GM23338 (cell line): Measurements from ENCODE around the gene GPR158. TPM values are rescaled to one million over a fixed set of nuclear protein-coding genes. Genes with fewer than 3 reads are reported as not detected.
A peak's percentile ranks its signal among the peaks of the same experiment; 100 is the strongest.

Experiments
- ATAC-seq: fragments of 200-7000 bp; cut with Tn5 transposase; 3 replicates; pipeline ENCODE4 v1.9.1; 2020
- DNase-seq: peaks from one replicate; pipeline ENCODE4 v3.0.0-alpha.2; 2015; ENCODE audit warnings: low spot score
- H2AFZ ChIP-seq: fragments of 200-600 bp; sonication (generic); 2 replicates; pipeline ENCODE4 v1.8.0; 2016; ENCODE audit warnings: antibody characterized with exemption, mild to moderate bottlenecking, moderate library complexity
- H3F3A ChIP-seq: fragments of 200-600 bp; sonication (generic); replicated peaks from 2 replicates; pipeline ENCODE4 v1.8.0; 2017; ENCODE audit warnings: antibody characterized with exemption, mixed run types, low read depth
- H3K27ac ChIP-seq: fragments of 200-600 bp; sonication (generic); 2 replicates; pipeline ENCODE4 v1.6.1; 2016; ENCODE audit warnings: low read depth
- H3K27me3 ChIP-seq: fragments of 200-600 bp; sonication (generic); 2 replicates; pipeline ENCODE4 v1.8.0; 2016; ENCODE audit warnings: mild to moderate bottlenecking, mixed run types, moderate library complexity; ENCODE audit not compliant: insufficient read depth
- H3K36me3 ChIP-seq: fragments of 200-600 bp; sonication (generic); 2 replicates; pipeline ENCODE4 v1.8.0; 2016; ENCODE audit warnings: mild to moderate bottlenecking; ENCODE audit not compliant: insufficient read depth
- H3K4me1 ChIP-seq: fragments of 200-600 bp; sonication (generic); 2 replicates; pipeline ENCODE4 v1.8.0; 2016; ENCODE audit warnings: mild to moderate bottlenecking, moderate library complexity; ENCODE audit not compliant: insufficient read depth
- H3K4me2 ChIP-seq: fragments of 200-600 bp; sonication (generic); 2 replicates; pipeline ENCODE4 v1.7.1; 2017; ENCODE audit warnings: mixed run types
- H3K4me3 ChIP-seq: fragments of 200-600 bp; sonication (generic); 2 replicates; pipeline ENCODE4 v1.6.1; 2016; ENCODE audit warnings: mixed run types
- H3K79me2 ChIP-seq: fragments of 200-600 bp; sonication (generic); replicated peaks from 2 replicates; pipeline ENCODE4 v1.8.0; 2017; ENCODE audit warnings: mild to moderate bottlenecking; ENCODE audit not compliant: insufficient read depth
- H3K9me2 ChIP-seq: fragments of 200-600 bp; sonication (generic); 2 replicates; pipeline ENCODE4 v1.8.0; 2017; ENCODE audit not compliant: insufficient read depth
- H4K20me1 ChIP-seq: fragments of 200-600 bp; sonication (generic); replicated peaks from 2 replicates; pipeline ENCODE4 v1.8.0; 2017; ENCODE audit warnings: mild to moderate bottlenecking; ENCODE audit not compliant: insufficient read depth
- H3K27ac Mint-ChIP-seq: 2 replicates; pipeline ENCODE4 v1.8.0; 2020; ENCODE audit warnings: inconsistent platforms, mild to moderate bottlenecking, moderate library complexity, mixed read lengths
- H3K27me3 Mint-ChIP-seq: 3 replicates; pipeline ENCODE4 v1.8.0; 2022; ENCODE audit warnings: low read depth, mild to moderate bottlenecking, moderate library complexity, mixed read lengths, inconsistent platforms; ENCODE audit not compliant: insufficient read depth, poor library complexity
- H3K36me3 Mint-ChIP-seq: 3 replicates; pipeline ENCODE4 v1.8.0; 2021; ENCODE audit warnings: low read depth, mild to moderate bottlenecking, inconsistent platforms, moderate library complexity, mixed read lengths
- H3K4me1 Mint-ChIP-seq: 3 replicates; pipeline ENCODE4 v1.8.0; 2020; ENCODE audit warnings: mild to moderate bottlenecking, inconsistent platforms, mixed read lengths
- H3K4me3 Mint-ChIP-seq: 3 replicates; pipeline ENCODE4 v1.8.0; 2021; ENCODE audit warnings: moderate library complexity, mild to moderate bottlenecking, inconsistent platforms, mixed read lengths
- H3K9me3 Mint-ChIP-seq: 3 replicates; pipeline ENCODE4 v1.8.0; 2020; ENCODE audit warnings: moderate library complexity, mild to moderate bottlenecking, inconsistent platforms, mixed read lengths
- CREB1 ChIP-seq: fragments of 250-450 bp; sonication (Bioruptor Pico); IDR thresholded peaks from 2 replicates; pipeline ENCODE4 v1.5.0; 2020; ENCODE audit warnings: low read depth, mild to moderate bottlenecking, moderate library complexity
- CTCF ChIP-seq, 2 experiments: fragments of 200-600 bp in 1 of 2; sonication (generic) in 1 of 2; conservative IDR thresholded peaks; 2 replicates each; pipeline versions ENCODE4 v1.5.1 to v1.6.1; 2016 to 2017; ENCODE audit warnings: antibody characterized with exemption in 2 of 2, low read depth in 2 of 2, mild to moderate bottlenecking in 2 of 2, moderate library complexity in 1 of 2
- ETS1 ChIP-seq: IDR thresholded peaks from 2 replicates; pipeline ENCODE4 v1.6.1; 2016; ENCODE audit warnings: antibody characterized with exemption
- EZH2 ChIP-seq: fragments of 200-600 bp; sonication (generic); IDR thresholded peaks from one replicate; pipeline ENCODE4 v1.8.0; 2017; ENCODE audit warnings: antibody characterized with exemption, mild to moderate bottlenecking, low read depth; ENCODE audit not compliant: unreplicated experiment
- EZH2phosphoT487 ChIP-seq: fragments of 200-600 bp; sonication (generic); IDR thresholded peaks from one replicate; pipeline ENCODE4 v1.8.1; 2018; ENCODE audit warnings: antibody characterized with exemption; ENCODE audit not compliant: unreplicated experiment
- JUNB ChIP-seq: IDR thresholded peaks from one replicate; pipeline ENCODE4 v1.6.1; 2016; ENCODE audit warnings: antibody characterized with exemption; ENCODE audit not compliant: unreplicated experiment
- NANOG ChIP-seq: IDR thresholded peaks from 2 replicates; pipeline ENCODE4 v1.6.1; 2016; ENCODE audit warnings: antibody characterized with exemption, borderline replicate concordance
- POLR2AphosphoS5 ChIP-seq: IDR thresholded peaks from 2 replicates; pipeline ENCODE4 v1.6.1; 2016; ENCODE audit warnings: antibody characterized with exemption, low read depth
- REST ChIP-seq: IDR thresholded peaks from one replicate; pipeline ENCODE4 v1.6.1; 2018; ENCODE audit warnings: antibody characterized with exemption; ENCODE audit not compliant: unreplicated experiment
- STAT1 ChIP-seq: IDR thresholded peaks from one replicate; pipeline ENCODE4 v1.6.1; 2016; ENCODE audit warnings: antibody characterized with exemption; ENCODE audit not compliant: unreplicated experiment
- ZNF114 ChIP-seq: fragments of 250-450 bp; sonication (Bioruptor Pico); IDR thresholded peaks from 2 replicates; pipeline ENCODE4 v1.5.0; 2020; ENCODE audit warnings: mild to moderate bottlenecking, moderate library complexity
- ZNF331 ChIP-seq: fragments of 250-450 bp; sonication (Bioruptor Pico); IDR thresholded peaks from 2 replicates; pipeline ENCODE4 v1.5.0; 2020; ENCODE audit warnings: low read depth, mild to moderate bottlenecking, moderate library complexity
- ZNF462 ChIP-seq: fragments of 250-450 bp; sonication (Bioruptor Pico); IDR thresholded peaks from 2 replicates; pipeline ENCODE4 v1.5.0; 2020; ENCODE audit warnings: mild to moderate bottlenecking, moderate library complexity
- polyA plus RNA-seq: library from polyadenylated mRNA; unstranded; fragments of >200 nt; fragmentation: Nextera tagmentation; extraction: Ambion mirVana; gene quantifications from 2 replicates; pipeline ENCODE4 v1.2.1, GENCODE V29; 2016
- total RNA-seq: library from RNA; depleted of rRNA; stranded (reverse); fragments of >200 nt; shearing (Covaris generic); gene quantifications from 2 replicates; pipeline ENCODE4 v1.2.3, GENCODE V29; 2014

The GPR158 gene
- total and polyA plus RNA-seq, 2 experiments from 2014 or later = 0.13 to 1.5 TPM

- no peak overlapping the region; the same call in 2 of the 3 replicates for H3K4me3 Mint-ChIP-seq
Observed at GRCh38 chr10:25467881-25468280, 293.1 kb downstream of the GPR158 start.

More at GRCh38 chr10:25467881-25468280, 293.1 kb downstream of the GPR158 start:
- H3K27me3 ChIP-seq = no peaks in the 10 kb centered on the region
- no peak overlapping the region for H3K4me3 ChIP-seq
- TF ChIP-seq ZNF331 (CRISPR knock-in tag) (no peak), ZNF114 (no peak), CTCF (conservative IDR thresholded peaks at IDR 0.05; ENCODE audit: low read depth in 2 of 2) (no peak), ZNF462 (CRISPR knock-in tag) (no peak), EZH2phosphoT487 (no peak), JUNB (no peak), POLR2AphosphoS5 (no peak), ETS1 (no peak), EZH2 (no peak), STAT1 (no peak), REST (no peak), CREB1 (no peak), NANOG (no peak)
- H3K27ac ChIP-seq = no peak overlapping the region
- H2AFZ ChIP-seq = no peak overlapping the region
- Mint-ChIP-seq H3K27ac (no peak overlapping the region), H3K9me3 (peaks cover 6% of the 10 kb centered on the region; the same call in 1 of the 3 replicates), H3K27me3 (no peaks in the 10 kb centered on the region), H3K36me3 (peaks cover 3% of the 10 kb centered on the region; the same call in 1 of the 3 replicates), H3K4me1 (peaks cover 35% of the 10 kb centered on the region)
- peaks cover 43% of the 10 kb centered on the region for H3K4me1 ChIP-seq
- DNase-seq (no peak), ATAC-seq (peak; percentile 28; the same call in 2 of the 3 replicates)
- no peaks in the 10 kb centered on the region for H4K20me1 ChIP-seq
- H3K79me2 ChIP-seq = no peaks in the 10 kb centered on the region
- no peaks in the 10 kb centered on the region for H3K36me3 ChIP-seq
- H3K4me2 ChIP-seq = peak overlapping the region; percentile 44
- no peaks in the 10 kb centered on the region for H3F3A ChIP-seq
- H3K9me2 ChIP-seq = no peaks in the 10 kb centered on the region
